Activated T-cell treated with anti-CD3 and anti-CD28 coated beads, Interleukin-2, amount 50 U/mL, for 48 hours (primary cell): Measurements from ENCODE around the gene ELOA.
A peak's percentile ranks its signal among the peaks of the same experiment; 100 is the strongest.
"Not testable (repeated sequence)": the region's sequence is repeated elsewhere in the genome, so short reads cannot be mapped to it uniquely, and the experiment has no call there.

Experiments used
- DNase-seq, 2 experiments: peaks; one replicate each; pipeline ENCODE4 v3.0.0-alpha.2; 2020

ELOA gene

GRCh38 chr1:23733281-23733680 is 10.0 kb upstream of the ELOA start:
- not testable (repeated sequence) for DNase-seq

- DNase-seq = peak; percentile 49 to 55
These were observed 6.7 kb upstream of the ELOA start for GRCh38 chr1:23736437-23737134.

- DNase-seq = no peak
These were observed 1.7 kb upstream of the ELOA start for GRCh38 chr1:23741609-23742008.

DNA sequence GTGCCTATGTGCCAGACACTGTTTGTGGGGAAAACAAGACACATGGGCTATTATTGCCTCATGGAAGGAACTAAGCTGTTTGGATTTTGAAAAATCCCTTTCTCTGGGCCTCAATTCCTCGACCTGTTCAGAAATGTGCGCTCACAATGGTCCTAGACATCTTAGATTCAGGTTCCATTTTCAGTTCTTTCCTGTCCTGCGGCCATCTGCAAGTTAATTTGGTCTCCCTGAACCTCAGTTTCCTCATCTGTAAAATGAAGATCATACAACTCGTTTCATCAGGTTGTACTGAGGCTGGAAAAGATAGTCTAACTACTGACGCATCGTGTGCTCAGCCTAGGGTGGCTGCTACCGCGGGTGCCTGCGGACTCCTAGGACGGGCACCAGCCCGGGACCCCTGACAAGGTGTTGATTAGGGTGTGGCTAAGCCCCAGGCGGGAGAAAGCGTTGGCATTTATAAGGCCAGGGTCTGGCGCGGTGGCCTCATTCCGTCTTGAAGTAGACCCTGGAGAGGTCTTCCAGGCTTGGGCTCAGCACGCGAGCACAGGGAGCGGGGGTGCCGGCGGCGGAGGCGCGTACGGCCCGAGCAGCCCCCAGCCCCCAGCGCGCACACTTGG is 493 bp upstream of the ELOA start:
- DNase-seq = peak in 1 of 2 experiments; percentile 70

DNA sequence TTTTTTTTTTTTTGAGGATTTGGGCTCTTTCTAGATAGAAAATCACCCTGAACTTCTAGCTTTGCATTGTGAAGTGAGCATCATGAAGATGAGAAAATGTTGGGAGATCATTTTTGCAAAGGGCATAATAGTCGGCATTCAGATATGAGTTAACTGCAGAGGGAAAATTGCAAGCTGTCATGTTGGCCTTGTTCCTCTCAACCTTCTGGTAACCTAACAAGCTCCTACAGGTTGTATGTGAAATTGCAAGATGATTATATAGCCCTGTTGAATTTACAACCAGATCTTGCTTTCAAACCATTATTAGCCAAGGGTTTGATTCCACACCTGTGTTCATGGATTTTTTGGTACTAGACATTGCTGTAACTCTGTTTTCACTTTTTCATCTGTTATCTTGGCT is 2.2 kb downstream of the ELOA start:
- no peak for DNase-seq

GRCh38 chr1:23748016-23748415 is 4.7 kb downstream of the ELOA start:
- DNase-seq = no peak

- DNase-seq = peak; percentile 46 to 53
These were observed 8.0 kb downstream of the ELOA start for GRCh38 chr1:23751050-23751814.

- DNase-seq = no peak
These were observed 8.5 kb downstream of the ELOA start for GRCh38 chr1:23751815-23752200.

DNA sequence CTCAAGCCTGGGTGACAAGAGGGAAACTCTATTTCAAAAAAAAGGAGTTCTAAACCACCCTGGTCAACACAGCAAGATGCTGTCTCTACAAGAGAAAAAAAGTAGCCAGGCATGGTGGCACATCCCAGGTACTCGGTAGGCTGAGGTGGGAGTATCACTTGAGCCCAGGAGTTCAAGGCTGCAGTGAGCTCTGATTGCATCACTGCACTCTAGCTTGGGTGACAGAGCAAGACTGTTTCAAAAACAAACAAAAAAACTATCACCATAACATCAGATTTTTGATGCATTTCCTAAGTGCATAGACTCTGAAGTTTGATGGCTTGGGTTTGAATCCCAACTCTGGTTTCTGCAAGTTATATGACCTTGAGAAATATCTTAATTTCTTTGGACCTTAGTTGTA is 9.6 kb downstream of the ELOA start:
- no peak for DNase-seq

- DNase-seq = no peak
These were observed 13.4 kb downstream of the ELOA start for GRCh38 chr1:23756676-23757075.

DNA sequence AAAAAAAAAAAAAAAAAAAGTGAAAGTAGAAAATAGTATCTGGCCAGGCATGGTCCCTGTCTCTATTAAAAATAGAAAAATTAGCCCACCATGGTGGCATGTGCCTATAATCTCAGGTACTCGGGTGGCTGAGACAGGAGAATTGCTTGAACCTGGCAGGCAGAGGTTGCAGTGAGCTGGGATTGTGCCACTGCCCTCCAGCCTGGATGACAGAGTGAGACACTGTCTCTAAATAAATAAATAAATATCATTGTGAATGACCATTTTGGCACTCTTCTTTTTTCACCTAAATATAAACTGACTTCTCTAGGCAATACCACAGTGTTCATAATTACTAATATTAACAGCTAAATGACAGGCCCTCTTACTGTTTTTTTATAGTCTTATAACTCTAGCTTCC is 14.5 kb downstream of the ELOA start:
- no peak for DNase-seq

DNA sequence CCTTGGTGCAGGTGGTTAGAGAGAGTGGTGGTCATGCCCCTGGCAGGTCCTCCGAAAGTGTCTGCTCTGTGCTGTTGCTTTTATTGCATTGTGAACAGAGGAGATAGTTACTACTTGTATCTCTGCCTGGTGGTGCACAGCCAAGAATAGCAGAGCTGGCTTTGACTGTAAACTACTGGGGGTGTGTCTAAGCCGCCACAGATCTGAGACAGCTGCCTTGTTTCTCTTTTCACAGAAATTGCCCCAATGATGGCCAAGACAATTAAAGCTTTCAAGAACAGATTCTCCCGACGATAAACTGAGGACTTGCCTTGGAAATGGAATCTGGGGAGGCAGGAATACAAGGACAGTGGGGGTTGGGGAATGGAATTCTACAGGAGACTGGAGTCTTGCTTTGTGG is 16.0 kb downstream of the ELOA start:
- no peak for DNase-seq

GRCh38 chr1:23763041-23763577 is 19.8 kb downstream of the ELOA start:
- no peak for DNase-seq

GRCh38 chr1:23768733-23769132 is 25.5 kb downstream of the ELOA start:
- no peak for DNase-seq

- DNase-seq = peak; percentile 93 to 94
These were observed 29.0 kb downstream of the ELOA start for GRCh38 chr1:23772049-23772853.

DNA sequence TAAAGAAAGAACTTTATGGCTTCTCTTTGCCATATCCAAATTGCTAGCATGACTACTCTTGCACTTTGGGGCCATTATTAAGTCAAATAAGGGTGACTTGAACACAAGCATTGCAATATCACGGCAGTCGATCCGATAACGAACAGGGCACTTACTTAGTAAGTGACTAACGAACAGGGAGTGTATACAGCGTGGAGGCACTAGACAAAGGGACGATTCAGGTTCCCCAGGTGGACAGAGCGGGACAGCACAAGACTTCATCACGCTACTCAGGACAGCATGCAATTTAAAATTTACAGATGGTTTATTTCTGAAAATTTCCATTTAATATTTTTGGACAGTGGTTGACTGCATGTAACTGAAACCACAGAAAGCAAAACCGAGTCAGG is 29.6 kb downstream of the ELOA start:
- DNase-seq = no peak

GRCh38 chr1:23774174-23774880 is 31.1 kb downstream of the ELOA start:
- no peak for DNase-seq

DNA sequence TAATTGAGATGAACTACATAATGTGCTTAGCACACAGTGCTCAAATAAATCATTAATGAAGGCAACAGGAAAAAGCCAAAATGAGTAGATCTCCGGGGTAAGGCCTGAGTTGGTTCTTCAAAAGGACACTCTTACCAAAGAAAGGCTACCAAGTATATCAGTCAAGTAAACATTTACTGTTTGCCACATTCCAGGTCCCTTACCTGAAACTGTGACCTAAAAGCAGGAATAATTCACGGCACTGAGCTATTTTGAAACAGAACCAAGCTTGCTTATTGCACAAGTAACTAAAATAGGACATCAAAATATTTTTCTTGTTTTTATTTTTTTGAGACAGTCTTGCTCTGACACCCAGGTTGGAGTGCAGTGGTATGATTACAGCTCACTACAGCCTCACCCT is 32.9 kb downstream of the ELOA start:
- DNase-seq = no peak

- peak; percentile 85 to 88 for DNase-seq
These were observed 34.9 kb downstream of the ELOA start, which contains the start of gene PITHD1 for GRCh38 chr1:23777979-23778814. Gene PITHD1 (plus strand): TSS chr1:23778418. CDS start chr1:23778516, 98 bp downstream.

- DNase-seq = no peak
These were observed 36.6 kb downstream of the ELOA start for GRCh38 chr1:23779826-23780371.

GRCh38 chr1:23783141-23783540 is 39.9 kb downstream of the ELOA start:
- DNase-seq = not testable (repeated sequence)
